GM19438 (cell line): Measurements from ENCODE around the gene DCAF10.
"Not testable (repeated sequence)": the region's sequence is repeated elsewhere in the genome, so short reads cannot be mapped to it uniquely, and the experiment has no call there.

Experiments
- ATAC-seq: cut with Tn5 transposase; IDR thresholded peaks from one replicate; pipeline ENCODE4 v1.9.1; 2021; ENCODE audit warnings: low read depth; ENCODE audit not compliant: unreplicated experiment

The DCAF10 gene, protein sequence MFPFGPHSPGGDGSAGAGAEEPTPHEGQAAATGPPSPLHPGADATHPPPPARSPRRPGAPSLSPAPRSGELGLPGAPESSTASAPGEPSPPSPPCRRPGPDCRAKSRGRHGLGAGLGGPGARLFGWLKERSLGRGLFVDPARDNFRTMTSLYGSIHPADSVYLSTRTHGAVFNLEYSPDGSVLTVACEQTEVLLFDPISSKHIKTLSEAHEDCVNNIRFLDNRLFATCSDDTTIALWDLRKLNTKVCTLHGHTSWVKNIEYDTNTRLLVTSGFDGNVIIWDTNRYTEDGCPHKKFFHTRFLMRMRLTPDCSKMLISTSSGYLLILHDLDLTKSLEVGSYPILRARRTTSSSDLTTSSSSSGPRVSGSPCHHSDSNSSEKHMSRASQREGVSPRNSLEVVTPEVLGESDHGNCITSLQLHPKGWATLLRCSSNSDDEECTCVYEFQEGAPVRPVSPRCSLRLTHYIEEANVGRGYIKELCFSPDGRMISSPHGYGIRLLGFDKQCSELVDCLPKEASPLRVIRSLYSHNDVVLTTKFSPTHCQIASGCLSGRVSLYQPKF

DNA sequence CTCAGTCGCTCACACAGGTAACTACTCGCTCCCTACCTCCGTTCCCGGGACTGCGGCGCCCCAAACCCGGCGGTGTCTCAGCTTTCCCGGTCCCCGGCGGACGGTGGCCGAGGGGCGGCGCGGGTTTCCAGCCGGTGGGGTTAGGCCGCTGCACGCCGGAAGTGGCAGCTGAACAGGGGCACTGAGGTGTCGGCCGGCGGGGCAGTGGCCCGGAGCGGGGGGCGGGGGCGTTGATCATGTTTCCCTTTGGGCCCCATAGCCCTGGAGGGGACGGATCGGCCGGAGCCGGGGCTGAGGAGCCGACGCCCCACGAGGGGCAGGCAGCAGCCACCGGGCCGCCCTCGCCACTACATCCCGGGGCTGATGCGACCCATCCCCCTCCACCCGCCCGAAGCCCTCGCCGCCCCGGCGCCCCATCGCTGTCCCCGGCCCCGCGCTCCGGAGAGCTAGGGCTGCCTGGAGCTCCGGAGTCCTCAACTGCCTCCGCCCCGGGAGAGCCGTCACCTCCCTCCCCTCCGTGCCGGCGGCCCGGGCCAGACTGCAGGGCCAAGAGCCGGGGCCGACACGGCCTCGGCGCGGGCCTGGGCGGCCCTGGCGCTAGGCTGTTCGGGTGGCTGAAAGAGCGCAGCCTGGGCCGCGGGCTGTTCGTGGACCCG is at the start of gene DCAF10:
Gene DCAF10, plus strand, starts transcription at position 167 of the 656 bp plus-strand sequence. Its CDS starts 70 bp downstream, at position 237.
- peak; percentile 61 for ATAC-seq

DNA sequence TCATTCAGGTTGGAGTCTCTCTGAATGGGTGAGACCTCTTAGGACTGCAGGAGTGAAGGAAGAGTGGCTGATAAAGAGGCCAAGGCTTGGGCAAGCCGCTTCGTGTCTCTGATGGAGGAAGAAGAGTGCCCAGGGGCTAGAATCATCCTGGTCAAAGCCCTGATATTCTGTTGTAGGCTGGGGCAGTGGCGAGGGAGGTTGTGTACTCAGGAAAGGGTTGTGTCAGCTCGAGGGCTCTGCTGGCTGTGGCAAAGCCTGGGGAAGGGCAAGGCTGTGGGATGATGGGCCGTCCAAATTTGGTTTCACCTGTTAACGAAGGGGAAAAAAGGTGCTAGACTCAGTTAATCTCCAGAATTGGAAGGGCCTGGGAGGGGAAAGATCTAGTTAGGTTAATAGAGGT is 49.4 kb upstream of the DCAF10 start:
- ATAC-seq, result no peak

DNA sequence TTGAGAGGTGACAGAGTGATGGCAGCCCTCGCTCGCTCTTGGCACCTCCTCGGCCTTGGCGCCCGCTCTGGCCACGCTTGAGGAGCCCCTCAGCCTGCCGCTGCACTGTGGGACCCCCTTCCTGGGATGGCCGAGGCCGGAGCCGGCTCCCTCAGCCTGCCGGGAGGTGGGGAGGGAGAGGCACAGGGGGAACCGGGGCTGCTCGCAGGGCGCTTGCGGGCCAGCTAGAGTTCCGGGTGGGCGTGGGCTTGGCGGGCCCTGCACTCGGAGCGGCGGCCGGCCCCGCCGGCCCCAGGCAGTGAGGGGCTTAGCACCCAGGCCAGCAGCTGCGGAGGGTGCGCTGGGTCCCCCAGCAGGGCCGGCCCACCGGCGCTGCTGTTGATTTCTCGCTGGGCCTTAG is 48.9 kb upstream of the DCAF10 start:
- not testable (repeated sequence) for ATAC-seq

DNA sequence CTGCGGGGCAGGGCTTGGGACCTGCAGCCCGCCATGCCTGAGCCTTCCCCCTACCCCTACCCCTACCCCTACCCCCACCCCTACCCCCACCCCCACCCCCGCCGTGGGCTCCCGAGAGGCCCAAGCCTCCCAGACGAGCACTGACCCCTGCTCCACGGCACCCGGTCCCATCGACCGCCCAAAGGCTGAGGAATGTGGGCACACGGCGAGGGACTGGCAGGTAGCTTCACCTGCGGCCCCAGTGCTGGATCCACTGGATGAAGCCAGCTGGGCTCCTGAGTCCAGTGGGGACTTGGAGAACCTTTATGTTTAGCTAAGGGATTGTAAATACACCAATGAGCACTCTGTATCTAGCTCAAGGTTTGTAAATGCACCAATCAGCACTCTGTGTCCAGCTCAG is 48.5 kb upstream of the DCAF10 start:
- not testable (repeated sequence) for ATAC-seq

DNA sequence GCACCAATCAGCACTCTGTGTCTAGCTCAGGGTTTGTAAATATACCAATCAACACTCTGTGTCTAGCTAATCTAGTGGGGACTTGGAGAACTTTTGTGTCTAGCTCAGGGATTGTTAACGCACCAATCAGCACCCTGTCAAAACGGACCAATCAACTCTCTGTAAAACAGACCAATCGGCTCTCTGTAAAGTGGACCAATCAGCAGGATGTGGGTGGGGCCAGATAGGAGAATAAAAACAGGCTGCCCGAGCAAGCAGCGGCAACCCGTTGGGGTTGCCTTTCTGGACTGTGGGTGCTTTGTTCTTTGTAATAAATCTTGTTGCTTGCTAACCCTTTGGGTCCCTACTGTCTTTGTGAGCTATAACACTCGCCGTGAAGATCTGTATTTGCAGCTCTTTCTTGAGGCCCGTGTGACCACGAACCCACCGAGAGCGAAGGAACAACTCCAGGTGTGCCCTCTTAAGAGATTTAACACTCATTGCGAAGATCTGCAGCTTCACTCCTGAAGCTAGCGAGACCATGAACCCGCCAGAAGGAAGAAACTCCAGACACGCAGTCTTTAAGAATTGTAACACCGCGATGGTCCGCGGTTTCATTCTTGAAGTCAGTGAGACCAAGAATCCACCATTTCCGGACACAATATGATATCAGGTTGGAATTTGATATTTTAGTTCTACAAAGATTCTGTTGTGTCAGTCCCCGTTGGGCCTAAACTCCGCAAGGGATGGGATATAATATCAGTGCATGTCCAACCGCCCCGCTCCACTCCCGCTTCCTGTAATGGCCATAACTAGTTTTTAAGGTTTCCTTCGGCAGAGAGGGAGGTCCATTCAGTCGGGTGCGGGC is 47.7 kb upstream of the DCAF10 start:
- no peak for ATAC-seq

DNA sequence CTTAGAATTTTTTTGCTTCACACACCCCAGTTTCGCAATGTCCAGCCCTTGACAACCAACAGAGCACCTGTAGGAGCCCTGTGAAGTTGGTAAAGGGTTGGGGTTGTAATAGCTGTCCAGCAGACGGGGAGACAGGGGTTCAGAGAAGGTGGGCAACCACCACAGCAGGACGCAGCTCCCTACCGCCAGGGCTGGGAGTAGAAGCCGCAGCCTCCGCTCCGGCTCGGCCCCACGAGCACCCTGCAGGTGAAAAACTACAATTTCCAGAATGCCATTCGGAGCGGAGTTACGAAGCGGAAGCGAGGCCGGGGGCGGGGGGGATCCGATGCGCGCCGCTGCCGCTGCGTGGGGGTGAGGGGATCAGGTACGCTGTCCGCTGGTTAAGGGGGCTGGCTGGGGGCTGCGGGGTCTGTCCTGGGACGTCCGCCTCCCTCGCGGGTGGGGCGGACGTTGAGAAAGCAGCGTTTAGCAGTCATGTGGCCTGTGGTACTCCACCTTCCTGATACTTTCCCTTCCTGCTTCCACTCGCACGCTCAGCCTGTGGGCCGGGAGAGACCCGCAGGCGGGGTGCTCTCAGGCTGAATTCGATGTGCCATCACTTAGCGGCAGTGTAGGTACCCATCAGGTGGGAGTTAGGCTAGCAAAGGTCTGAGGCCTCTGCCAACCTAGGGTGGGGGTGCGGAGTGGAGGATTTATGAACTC is 47.0 kb upstream of the DCAF10 start, which contains the start of gene TRMT10B:
Gene TRMT10B, plus strand, starts transcription at position 317 of the 702 bp plus-strand sequence. CDS start 8,127 bp downstream, outside the sequence.
- ATAC-seq, result peak; percentile 89

DNA sequence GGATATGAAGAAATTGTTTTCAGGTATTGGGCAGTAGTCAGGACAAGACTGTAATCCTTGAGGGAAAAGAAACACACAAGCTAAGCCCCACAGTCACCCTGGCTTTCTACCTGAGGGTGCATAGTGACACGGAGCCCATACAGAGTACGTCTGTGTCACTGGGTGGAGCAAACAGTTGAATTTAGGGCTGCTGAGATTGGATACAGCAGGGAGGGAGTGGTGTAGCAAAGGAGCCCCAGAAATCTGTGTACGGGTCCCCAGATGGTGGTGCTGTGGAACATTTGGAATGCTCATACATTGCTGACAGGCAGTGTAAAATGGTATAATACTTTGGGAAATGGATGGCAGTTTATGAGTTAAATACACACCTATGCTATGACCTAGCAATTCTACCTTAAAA is 41.9 kb upstream of the DCAF10 start:
- no peak for ATAC-seq

DNA sequence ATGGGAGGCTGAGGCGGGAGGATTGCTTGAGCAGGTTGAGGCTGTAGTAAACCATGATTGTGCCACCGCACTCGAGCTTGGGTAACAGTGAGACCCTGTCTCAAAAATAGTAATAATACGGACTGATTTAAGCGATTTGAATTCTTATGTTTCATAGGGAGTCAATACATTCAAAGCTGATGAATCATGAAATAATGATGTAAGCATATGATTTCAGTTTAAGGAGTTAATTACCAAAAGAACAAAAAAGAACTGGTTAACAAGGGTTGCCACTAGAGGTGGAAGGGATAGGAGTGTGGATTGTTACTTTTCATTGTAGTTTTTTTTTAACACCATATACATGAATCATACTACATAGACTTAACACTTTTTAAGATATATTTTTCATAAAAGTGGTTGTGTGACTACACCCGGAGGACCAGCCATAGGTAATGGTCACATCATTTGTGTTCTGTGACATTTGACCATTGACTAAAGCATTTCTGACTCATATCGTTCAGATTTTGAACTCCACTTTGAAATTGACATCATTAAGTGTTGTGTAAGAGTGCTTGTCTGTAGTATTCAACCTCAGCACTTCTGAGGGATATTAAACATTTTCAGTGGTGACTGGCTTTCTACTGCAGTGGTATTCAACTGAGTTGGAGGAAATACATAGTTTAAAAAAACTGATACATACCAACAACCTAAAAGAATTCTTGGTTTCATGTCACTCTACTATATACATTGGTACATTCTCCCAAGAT is 40.0 kb upstream of the DCAF10 start:
- no peak for ATAC-seq

DNA sequence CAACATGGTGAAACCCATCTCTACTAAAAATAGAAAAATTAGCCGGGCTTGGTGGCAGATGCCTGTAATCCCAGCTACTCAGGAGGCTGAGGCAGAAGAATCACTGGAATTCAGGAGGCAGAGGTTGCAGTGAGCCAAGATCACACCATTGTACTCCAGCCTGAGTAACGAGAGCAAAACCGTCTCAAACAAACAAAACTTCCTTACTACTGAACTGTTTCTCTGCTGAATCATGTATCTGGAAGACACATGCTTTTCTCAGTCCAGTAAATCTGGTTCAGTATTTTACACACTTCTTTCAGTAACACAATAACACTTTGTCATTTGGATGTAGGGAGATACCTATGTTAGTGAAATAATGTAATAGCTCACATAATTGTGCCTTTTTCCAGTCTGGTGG is 39.1 kb upstream of the DCAF10 start:
- ATAC-seq, result no peak

DNA sequence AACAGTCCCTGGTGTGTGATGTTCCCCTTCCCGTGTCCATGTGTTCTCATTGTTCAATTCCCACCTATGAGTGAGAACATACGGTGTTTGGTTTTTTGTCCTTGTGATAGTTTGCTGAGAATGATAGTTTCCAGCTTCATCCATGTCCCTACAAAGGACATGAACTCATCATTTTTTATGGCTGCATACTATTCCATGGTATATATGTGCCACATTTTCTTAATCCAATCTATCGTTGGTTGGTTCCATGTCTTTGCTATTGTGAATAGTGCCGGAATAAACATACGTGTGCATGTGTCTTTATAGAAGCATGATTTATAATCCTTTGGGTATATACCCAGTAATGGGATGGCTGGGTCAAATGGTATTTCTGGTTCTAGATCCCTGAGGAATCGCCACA is 35.3 kb upstream of the DCAF10 start:
- ATAC-seq, result not testable (repeated sequence)

DNA sequence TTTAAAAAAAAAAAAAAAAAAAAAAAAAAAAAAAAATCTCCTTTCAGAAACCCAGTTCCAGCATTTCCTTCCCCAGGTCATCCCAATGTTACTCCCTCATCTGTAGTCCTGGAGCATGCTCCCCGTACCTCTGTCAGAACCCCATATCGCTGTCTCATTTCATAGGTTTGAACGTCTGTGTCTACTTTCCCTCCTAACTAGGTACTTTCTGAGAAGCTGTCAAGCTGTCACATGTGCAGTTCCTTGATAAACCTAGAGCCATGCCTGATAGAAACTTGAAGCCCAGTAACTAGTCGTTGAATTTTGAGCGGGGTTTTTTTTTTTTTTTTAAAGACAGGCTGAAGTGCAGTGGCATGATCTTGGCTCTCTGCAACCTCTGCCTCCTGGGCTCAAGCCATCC is 31.3 kb upstream of the DCAF10 start:
- ATAC-seq, result no peak

DNA sequence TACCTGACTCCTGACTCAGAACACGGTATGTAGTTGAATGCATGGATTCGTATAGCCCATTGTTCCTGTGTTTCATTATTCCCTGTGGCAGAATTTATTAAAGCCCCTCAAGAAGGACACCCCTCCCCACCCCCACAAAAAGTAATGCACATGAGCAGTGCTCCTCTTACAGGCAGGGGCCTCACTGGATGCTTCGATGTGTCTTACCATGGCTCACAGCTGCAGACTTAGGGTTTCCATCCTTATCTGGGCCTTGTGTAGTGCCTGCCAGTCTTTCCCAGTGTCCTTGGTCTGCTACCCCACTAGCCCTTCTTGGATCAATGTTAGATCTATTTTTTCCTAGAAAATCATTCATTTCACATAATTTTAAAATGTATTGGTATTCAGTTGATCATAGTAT is 30.6 kb upstream of the DCAF10 start:
- ATAC-seq, result no peak

DNA sequence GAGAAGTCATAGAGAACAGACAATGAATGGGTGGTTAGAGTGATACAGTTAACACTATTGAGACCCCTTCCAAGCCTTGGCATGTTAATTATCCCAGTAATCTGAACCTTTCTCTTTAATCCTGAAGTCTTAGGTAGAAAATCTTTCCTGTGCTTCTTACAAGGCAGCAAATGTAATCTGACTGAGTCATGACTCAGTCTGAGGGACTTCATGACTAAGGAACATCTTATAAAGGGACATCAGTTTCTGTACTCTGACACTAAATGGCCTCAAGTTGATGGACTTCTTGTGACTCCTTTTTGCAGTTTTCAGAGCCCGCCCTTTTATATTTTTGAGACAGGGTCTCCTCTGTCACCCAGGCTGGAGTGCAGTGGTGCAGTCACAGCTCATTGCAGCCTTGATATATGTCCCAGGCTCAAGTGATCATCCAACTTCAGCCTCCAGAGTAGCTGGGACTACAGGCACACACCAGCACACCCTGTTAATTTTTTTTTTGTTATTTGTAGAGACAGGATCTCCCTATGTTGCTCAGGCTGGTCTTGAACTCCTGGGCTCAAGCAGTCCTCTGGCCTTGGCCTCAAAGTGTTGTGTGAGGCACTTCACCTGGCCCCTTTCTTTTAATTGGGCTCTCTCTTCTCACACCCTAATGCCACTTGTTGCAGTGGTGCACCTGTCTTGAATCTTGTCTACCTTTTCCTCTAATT is 25.2 kb upstream of the DCAF10 start:
- no peak for ATAC-seq

DNA sequence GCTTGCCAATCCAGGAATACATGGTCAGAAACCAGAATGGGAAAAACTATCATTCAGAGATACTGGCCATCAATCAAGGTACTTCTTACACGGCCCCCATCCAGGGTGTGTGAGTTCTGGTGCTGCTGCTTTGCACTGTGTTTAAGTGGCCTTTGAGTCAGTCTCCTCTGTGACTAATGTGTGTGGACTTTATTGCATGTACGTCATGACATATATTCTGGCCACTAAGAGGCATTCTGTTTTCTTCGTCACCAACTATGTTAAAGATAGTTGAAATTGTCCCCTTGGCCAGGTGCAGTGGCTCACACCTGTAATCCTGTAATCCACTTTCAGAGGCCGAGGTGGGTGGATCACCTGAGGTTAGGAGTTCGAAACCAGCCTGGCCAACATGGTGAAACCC is 24.3 kb upstream of the DCAF10 start:
- ATAC-seq, result no peak

DNA sequence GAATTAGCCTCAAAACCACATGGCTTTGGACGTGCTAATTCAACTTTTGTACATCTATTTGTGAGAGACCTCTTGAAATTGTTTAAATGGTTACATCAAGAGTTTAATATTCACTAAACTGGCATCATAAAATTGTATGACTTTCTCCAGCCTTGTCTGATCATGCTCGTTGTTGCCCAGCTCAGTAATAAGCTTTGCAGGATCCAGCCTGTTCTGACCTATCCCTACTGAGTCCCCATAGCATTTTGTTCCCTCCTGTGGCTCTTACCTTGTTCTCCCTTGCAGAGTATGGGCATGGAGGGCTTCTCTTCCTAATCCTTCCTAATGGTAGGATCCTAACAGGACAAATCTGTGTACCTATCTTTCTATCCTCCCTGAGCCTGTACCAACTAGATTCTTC is 22.1 kb upstream of the DCAF10 start:
- ATAC-seq, result no peak

DNA sequence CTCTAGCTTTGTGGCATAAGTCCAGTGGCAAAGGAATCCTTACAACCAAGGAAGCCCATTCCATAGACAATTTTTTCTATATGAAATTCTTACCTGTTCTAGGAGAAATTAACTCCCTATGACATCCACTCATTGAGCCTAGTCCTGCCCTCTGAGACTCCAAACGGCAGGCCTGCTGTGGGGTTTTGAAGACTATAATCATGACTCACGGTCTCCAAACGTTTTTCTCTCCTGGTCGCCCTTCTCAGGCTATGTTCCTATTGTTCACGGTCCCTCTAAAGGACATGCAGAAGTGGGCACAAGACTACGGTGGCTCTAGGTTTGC is 16.3 kb upstream of the DCAF10 start:
- ATAC-seq, result no peak

DNA sequence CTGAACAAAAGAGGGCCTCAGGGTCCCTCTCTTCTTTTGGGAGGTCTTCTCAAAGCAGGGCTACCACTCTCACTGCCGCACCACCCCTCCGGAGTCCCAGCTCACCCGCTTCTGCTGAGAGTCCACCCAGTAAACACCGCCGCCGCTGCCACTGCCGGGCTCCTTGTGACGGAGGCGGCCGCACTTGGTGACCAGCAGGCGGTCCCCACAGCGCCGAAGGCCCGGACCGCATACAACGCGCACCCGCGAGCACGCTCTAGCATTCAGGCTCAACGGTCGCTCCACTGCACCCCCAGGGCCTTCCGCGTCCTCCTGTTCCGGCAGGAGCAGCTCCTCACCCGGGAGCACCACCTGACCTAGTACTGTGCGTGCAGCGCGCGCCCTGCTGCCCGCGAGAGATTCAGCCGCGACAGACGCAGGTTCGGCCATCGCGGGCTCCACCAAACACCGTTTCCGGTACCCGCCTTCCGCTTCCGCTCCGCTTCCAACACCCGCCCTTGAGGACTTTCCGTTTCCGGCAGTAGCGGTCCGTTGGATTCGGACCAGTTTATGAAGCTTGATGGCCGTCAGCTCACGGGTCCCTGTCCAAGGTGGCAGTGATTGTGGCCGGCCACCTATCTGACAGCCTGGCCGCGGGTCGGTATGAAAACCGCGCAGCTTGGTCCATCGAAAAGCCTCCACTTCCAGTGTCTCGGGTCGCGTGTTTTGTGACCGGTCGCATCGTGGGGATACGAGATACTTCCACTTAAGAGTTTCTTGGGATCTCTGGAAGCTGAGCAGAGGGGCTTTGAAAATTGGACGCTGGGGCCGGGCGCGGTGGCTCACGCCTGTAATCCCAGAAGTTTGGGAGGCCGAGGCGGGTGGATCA is 15.7 kb upstream of the DCAF10 start, which contains the start of gene EXOSC3:
Gene EXOSC3, minus strand, starts transcription at position 449 of the 868 bp plus-strand sequence. Its CDS starts 20 bp downstream, at position 429.
- ATAC-seq, result peak; percentile 85

DNA sequence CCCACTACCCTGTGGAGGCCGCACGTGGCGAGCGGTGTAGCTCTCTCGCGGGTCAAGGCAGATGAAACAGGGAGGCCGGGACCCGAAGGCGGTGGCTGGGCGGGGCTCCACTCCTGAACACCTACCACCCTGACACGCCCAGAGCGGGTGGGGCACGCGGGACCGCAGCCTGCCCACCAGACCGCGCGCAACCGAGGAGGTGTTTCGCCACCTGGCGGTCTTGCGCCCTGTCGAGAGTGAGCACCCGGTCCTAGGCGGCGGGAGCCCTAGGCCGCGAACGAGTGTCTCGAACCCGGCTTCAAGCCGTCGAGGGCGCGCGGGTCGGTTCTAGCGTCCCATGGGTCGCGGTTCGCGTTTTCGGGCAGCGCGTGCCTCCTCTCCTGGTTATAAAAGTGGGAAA is 13.5 kb upstream of the DCAF10 start:
- no peak for ATAC-seq
